ENCODE measurements around the gene COL25A1.

COL25A1 gene

GRCh38 chr4:109313168-109314133, 11.0 kb upstream of the COL25A1 start:
- no peak for TF ChIP-seq JUND (IDR thresholded peaks at IDR 0.05; ENCODE audit: low read depth)
- in situ Hi-C loops (cut with HindIII; ENCODE audit: low pct_unique_long_range_greater_than_20kb, low sequenced_read_pairs): no loop called here
- no peak for DNase-seq (ENCODE audit: low read depth in 1 of 2, low spot score in 1 of 2)

- no peak for DNase-seq (ENCODE audit: low read depth in 1 of 2, low spot score in 1 of 2)
- TF ChIP-seq JUND (IDR thresholded peaks at IDR 0.05; ENCODE audit: low read depth): no peak
- in situ Hi-C loops (cut with HindIII; ENCODE audit: low pct_unique_long_range_greater_than_20kb, low sequenced_read_pairs): no loop called here
Observed at GRCh38 chr4:109303140-109303496, 660 bp upstream of the COL25A1 start.

DNA sequence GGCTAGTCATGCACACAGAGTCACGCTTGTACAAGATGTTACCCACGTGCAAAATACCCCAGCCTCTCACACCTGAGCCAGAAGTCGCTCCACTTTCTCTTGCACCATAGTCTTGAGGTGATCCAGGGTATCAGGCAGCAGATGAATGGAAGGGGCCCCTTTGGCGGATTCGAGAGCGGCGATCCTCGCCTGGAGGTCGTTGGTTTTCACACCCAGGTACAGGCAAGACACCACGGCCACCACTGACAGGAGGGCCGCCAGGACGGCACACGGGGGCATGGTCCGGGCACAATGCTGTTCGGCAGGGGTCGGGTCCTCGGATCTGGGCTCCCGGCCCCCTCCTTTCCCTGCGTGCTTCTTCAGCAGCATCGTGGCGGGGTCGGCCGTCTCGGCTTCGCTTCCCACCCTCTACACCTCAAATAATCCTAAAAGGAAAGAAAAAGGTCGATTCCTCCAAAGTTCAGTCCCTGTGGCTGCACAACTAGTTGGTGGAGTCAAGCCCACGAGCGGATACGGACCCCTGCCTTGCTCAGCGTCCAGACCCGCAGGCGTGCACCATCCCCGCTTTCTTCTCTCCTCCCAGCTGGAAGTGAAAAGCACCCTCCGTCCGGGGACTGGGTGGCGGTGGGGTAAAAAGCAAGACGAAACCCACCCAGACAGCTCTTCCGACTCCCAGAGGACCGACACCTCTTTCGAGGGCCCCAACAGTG, 652 bp downstream of the COL25A1 start:
- in situ Hi-C loops (cut with HindIII; ENCODE audit: low pct_unique_long_range_greater_than_20kb, low sequenced_read_pairs): no loop called here
- no peak for DNase-seq (ENCODE audit: low read depth in 1 of 2, low spot score in 1 of 2)

GRCh38 chr4:109298279-109299010, 4.0 kb downstream of the COL25A1 start:
- in situ Hi-C loops (cut with HindIII; ENCODE audit: low pct_unique_long_range_greater_than_20kb, low sequenced_read_pairs): no loop called here
- DNase-seq (ENCODE audit: low read depth in 1 of 2, low spot score in 1 of 2): peak; percentile 48 to 65
- no peak for TF ChIP-seq JUND (IDR thresholded peaks at IDR 0.05; ENCODE audit: low read depth)

More for the DNA sequence above, 652 bp downstream of the COL25A1 start:
- no peak for TF ChIP-seq JUND (IDR thresholded peaks at IDR 0.05; ENCODE audit: low read depth)

- in situ Hi-C loops (cut with HindIII; ENCODE audit: low pct_unique_long_range_greater_than_20kb, low sequenced_read_pairs): no loop called here
- DNase-seq (ENCODE audit: low read depth in 1 of 2, low spot score in 1 of 2): no peak
- TF ChIP-seq JUND (IDR thresholded peaks at IDR 0.05; ENCODE audit: low read depth): no peak
Observed at GRCh38 chr4:109296527-109296926, 5.9 kb downstream of the COL25A1 start.

DNA sequence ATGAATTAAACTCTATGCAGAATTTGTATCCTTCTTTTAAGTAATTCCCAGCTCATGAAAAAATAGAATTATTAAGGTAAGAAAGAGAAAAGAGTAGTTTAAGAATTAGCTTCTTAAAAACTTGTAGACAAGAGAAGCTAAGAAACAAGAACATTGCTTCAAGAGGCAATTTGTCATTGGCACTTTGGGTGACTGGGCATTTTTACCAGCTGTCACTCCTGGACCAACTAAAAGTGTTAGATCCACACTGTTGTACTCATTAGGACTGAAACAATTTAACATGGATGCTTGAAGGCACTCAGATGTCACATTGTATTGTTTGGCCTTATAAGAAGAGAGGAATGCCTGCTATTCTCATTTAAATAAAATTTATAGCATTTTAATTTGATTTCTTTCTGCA, 7.4 kb downstream of the COL25A1 start:
- DNase-seq (ENCODE audit: low read depth in 1 of 2, low spot score in 1 of 2): no peak
- in situ Hi-C loops (cut with HindIII; ENCODE audit: low pct_unique_long_range_greater_than_20kb, low sequenced_read_pairs): no loop called here
- TF ChIP-seq JUND (IDR thresholded peaks at IDR 0.05; ENCODE audit: low read depth): no peak

DNA sequence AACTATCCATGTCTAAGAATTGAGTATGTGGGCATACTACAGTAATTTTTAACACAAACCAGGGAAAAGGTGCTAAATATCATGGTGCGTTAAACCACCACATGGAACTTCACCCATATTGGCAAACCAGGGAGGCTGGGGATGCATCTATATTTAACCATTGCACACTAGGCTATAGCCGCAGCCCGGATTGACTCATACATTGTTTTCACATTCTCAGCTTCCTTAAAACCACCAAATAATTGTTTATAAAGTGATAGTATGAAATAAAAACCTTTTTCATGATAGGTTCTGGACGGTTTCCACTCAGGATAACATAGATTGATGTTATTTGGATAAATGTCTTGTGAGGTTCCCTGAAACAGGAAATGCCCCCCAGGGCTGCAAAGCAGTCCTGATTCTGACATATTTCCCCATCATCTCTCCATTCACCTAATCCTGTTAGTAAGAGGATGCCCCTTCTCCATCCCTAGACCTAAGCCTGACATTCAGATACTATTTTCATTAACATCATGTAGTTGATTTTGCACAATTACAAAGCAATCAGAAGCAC, 7.9 kb downstream of the COL25A1 start:
- DNase-seq (ENCODE audit: low read depth in 1 of 2, low spot score in 1 of 2): no peak
- no peak for TF ChIP-seq JUND (IDR thresholded peaks at IDR 0.05; ENCODE audit: low read depth)
- in situ Hi-C loops (cut with HindIII; ENCODE audit: low pct_unique_long_range_greater_than_20kb, low sequenced_read_pairs): no loop called here

DNA sequence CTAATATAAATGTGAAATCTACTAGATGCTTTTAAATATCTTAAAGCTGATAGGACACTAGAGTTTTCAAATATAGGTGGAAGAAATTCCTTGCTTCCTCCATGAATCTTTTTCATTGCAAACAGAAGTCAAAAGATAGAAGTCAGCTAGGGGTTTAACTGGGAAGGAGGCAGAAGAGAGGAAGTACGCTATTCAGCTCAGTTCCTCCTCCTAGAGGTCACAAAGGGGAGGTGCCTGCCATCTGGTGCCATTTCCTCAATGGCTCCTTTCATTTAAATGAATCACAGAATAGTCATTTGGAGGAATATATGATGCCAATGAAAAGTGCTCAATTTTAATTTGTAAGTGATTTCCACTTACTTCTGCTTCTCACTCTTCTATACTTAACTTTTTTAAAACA, 8.5 kb downstream of the COL25A1 start:
- peak in 1 of 2 experiments; percentile 13 for DNase-seq (ENCODE audit: low read depth in 1 of 2, low spot score in 1 of 2)

GRCh38 chr4:109291707-109292238, 10.7 kb downstream of the COL25A1 start:
- DNase-seq (ENCODE audit: low read depth in 1 of 2, low spot score in 1 of 2): no peak
- no peak for TF ChIP-seq JUND (IDR thresholded peaks at IDR 0.05; ENCODE audit: low read depth)
- in situ Hi-C loops (cut with HindIII; ENCODE audit: low pct_unique_long_range_greater_than_20kb, low sequenced_read_pairs): no loop called here

More for the DNA sequence above, 8.5 kb downstream of the COL25A1 start:
- in situ Hi-C loops (cut with HindIII; ENCODE audit: low pct_unique_long_range_greater_than_20kb, low sequenced_read_pairs): no loop called here
- no peak for TF ChIP-seq JUND (IDR thresholded peaks at IDR 0.05; ENCODE audit: low read depth)

GRCh38 chr4:109290918-109291317, 11.5 kb downstream of the COL25A1 start:
- TF ChIP-seq JUND (IDR thresholded peaks at IDR 0.05; ENCODE audit: low read depth): no peak
- in situ Hi-C loops (cut with HindIII; ENCODE audit: low pct_unique_long_range_greater_than_20kb, low sequenced_read_pairs): no loop called here

GRCh38 chr4:109278594-109279031, 23.8 kb downstream of the COL25A1 start:
- no peak for DNase-seq (ENCODE audit: low read depth in 1 of 2, low spot score in 1 of 2)
- TF ChIP-seq JUND (IDR thresholded peaks at IDR 0.05; ENCODE audit: low read depth): no peak

More at GRCh38 chr4:109290918-109291317, 11.5 kb downstream of the COL25A1 start:
- no peak for DNase-seq (ENCODE audit: low read depth in 1 of 2, low spot score in 1 of 2)

More at GRCh38 chr4:109278594-109279031, 23.8 kb downstream of the COL25A1 start:
- in situ Hi-C loops (cut with HindIII; ENCODE audit: low pct_unique_long_range_greater_than_20kb, low sequenced_read_pairs): no loop called here

Data from T47D (cell line).